ENCODE results near the gene TMEM63A. TPM values are rescaled to one million over a fixed set of nuclear protein-coding genes. Genes with fewer than 3 reads are reported as not detected.

The TMEM63A gene
- total RNA-seq, 1 donor from 2014 or later, result 38.1 TPM

- H3K9me3 ChIP-seq, result no peaks in the 10 kb centered on the region
- peaks cover 66% of the 10 kb centered on the region for H3K4me1 ChIP-seq
- peak overlapping the region; percentile 40 for H3K27ac ChIP-seq
- intact Hi-C loops (cut with DNase I), result no loop called here
- H3K4me3 ChIP-seq, result no peak overlapping the region
- H3K27me3 ChIP-seq, result no peaks in the 10 kb centered on the region
- DNase-seq (ENCODE audit: extremely low spot score in 2 of 2), result no peak
- peaks cover 0 to 20% of the 10 kb centered on the region in 2 donors for H3K36me3 ChIP-seq
- TF ChIP-seq POLR2AphosphoS5 (IDR thresholded peaks at IDR 0.05; ENCODE audit: insufficient read depth in 1 of 2, low read depth in 1 of 2), result no peak
- TF ChIP-seq CTCF (IDR thresholded peaks at IDR 0.05), result no peak
- no peak for TF ChIP-seq POLR2A (IDR thresholded peaks at IDR 0.05)
These were observed 56.6 kb downstream of the TMEM63A start for GRCh38 chr1:225825607-225826007.

GRCh38 chr1:225825078-225825477, 57.1 kb downstream of the TMEM63A start:
- H3K4me3 ChIP-seq, result no peak overlapping the region
- no peaks in the 10 kb centered on the region for H3K9me3 ChIP-seq
- DNase-seq (ENCODE audit: extremely low spot score in 2 of 2), result no peak
- intact Hi-C loops (cut with DNase I), result no loop called here
- no peaks in the 10 kb centered on the region for H3K27me3 ChIP-seq
- H3K4me1 ChIP-seq, result peaks cover 71% of the 10 kb centered on the region
- no peak for TF ChIP-seq CTCF (IDR thresholded peaks at IDR 0.05)
- TF ChIP-seq POLR2AphosphoS5 (IDR thresholded peaks at IDR 0.05; ENCODE audit: insufficient read depth in 1 of 2, low read depth in 1 of 2), result no peak
- no peak for TF ChIP-seq POLR2A (IDR thresholded peaks at IDR 0.05)
- peaks cover 0 to 15% of the 10 kb centered on the region in 2 donors for H3K36me3 ChIP-seq
- peak overlapping the region; percentile 40 for H3K27ac ChIP-seq

- Histone ChIP-seq H3K27me3 (no peaks in the 10 kb centered on the region), H3K4me1 (peaks cover 76% of the 10 kb centered on the region), H3K36me3 (peaks cover 0 to 15% of the 10 kb centered on the region in 2 donors), H3K9me3 (no peaks in the 10 kb centered on the region), H3K27ac (peak overlapping the region; percentile 57), H3K4me3 (no peak overlapping the region)
- intact Hi-C loops (cut with DNase I), result no loop called here
- no peak for TF ChIP-seq POLR2AphosphoS5 (IDR thresholded peaks at IDR 0.05; ENCODE audit: insufficient read depth in 1 of 2, low read depth in 1 of 2)
- no peak for TF ChIP-seq CTCF (IDR thresholded peaks at IDR 0.05)
- TF ChIP-seq POLR2A (IDR thresholded peaks at IDR 0.05), result no peak
- no peak for DNase-seq (ENCODE audit: extremely low spot score in 2 of 2)
These were observed 57.6 kb downstream of the TMEM63A start for GRCh38 chr1:225824533-225824941.

- H3K4me1 ChIP-seq, result peaks cover 81% of the 10 kb centered on the region
- no peak overlapping the region for H3K4me3 ChIP-seq
- intact Hi-C loops (cut with DNase I), result no loop called here
- H3K27ac ChIP-seq, result peak overlapping the region; percentile 57
- TF ChIP-seq POLR2AphosphoS5 (IDR thresholded peaks at IDR 0.05; ENCODE audit: insufficient read depth in 1 of 2, low read depth in 1 of 2), result no peak
- no peak for TF ChIP-seq POLR2A (IDR thresholded peaks at IDR 0.05)
- no peak for TF ChIP-seq CTCF (IDR thresholded peaks at IDR 0.05)
- no peaks in the 10 kb centered on the region for H3K9me3 ChIP-seq
- H3K36me3 ChIP-seq, result peaks cover 0 to 9% of the 10 kb centered on the region in 2 donors
- no peak for DNase-seq (ENCODE audit: extremely low spot score in 2 of 2)
- no peaks in the 10 kb centered on the region for H3K27me3 ChIP-seq
These were observed 58.3 kb downstream of the TMEM63A start for GRCh38 chr1:225823811-225824261.

GRCh38 chr1:225822655-225823403, 59.4 kb downstream of the TMEM63A start:
- Histone ChIP-seq H3K9me3 (no peaks in the 10 kb centered on the region), H3K4me3 (no peak overlapping the region), H3K27me3 (no peaks in the 10 kb centered on the region), H3K27ac (peak overlapping the region; percentile 57), H3K4me1 (peaks cover 90% of the 10 kb centered on the region), H3K36me3 (peaks cover 0 to 5% of the 10 kb centered on the region in 2 donors)
- no peak for DNase-seq (ENCODE audit: extremely low spot score in 2 of 2)
- intact Hi-C loops (cut with DNase I), result no loop called here
- TF ChIP-seq CTCF (IDR thresholded peaks at IDR 0.05), result no peak
- no peak for TF ChIP-seq POLR2A (IDR thresholded peaks at IDR 0.05)
- TF ChIP-seq POLR2AphosphoS5 (IDR thresholded peaks at IDR 0.05; ENCODE audit: insufficient read depth in 1 of 2, low read depth in 1 of 2), result no peak
